MM.1S (cell line): Measurements from ENCODE around the gene CSNK1E.

Experiments used
- DNase-seq: peaks from one replicate; pipeline ENCODE4 v3.0.0-alpha.2; 2015
- H2AFZ ChIP-seq: fragments of 300-600 bp; sonication (generic); 2 replicates; pipeline ENCODE4 v1.6.0; 2016; ENCODE audit warnings: antibody characterized with exemption, low read length
- H3F3A ChIP-seq: fragments of 300-600 bp; sonication (generic); 2 replicates; pipeline ENCODE4 v1.6.1; 2016; ENCODE audit warnings: mild to moderate bottlenecking, antibody characterized with exemption, low read length, moderate library complexity, mixed read lengths; ENCODE audit not compliant: insufficient read depth
- H3K27ac ChIP-seq: fragments of 300-600 bp; sonication (generic); 2 replicates; pipeline ENCODE4 v1.5.1; 2016; ENCODE audit warnings: mild to moderate bottlenecking, low read length
- H3K27me3 ChIP-seq: fragments of 300-600 bp; sonication (generic); replicated peaks from 2 replicates; pipeline ENCODE4 v1.6.0; 2016; ENCODE audit warnings: low read length; ENCODE audit not compliant: insufficient read depth
- H3K36me3 ChIP-seq: fragments of 300-600 bp; sonication (generic); replicated peaks from 2 replicates; pipeline ENCODE4 v1.6.1; 2016; ENCODE audit warnings: mild to moderate bottlenecking, low read length, mixed read lengths; ENCODE audit not compliant: insufficient read depth
- H3K4me1 ChIP-seq: fragments of 300-600 bp; sonication (generic); 2 replicates; pipeline ENCODE4 v1.6.1; 2016; ENCODE audit warnings: low read length, mixed read lengths
- H3K4me2 ChIP-seq: fragments of 300-600 bp; sonication (generic); 2 replicates; pipeline ENCODE4 v1.6.0; 2016; ENCODE audit warnings: low read depth, low read length
- H3K4me3 ChIP-seq: fragments of 300-600 bp; sonication (generic); 2 replicates; pipeline ENCODE4 v1.5.1; 2016; ENCODE audit warnings: low read length, mixed read lengths
- H3K79me2 ChIP-seq: fragments of 300-600 bp; sonication (generic); 2 replicates; pipeline ENCODE4 v1.6.1; 2016; ENCODE audit warnings: mixed run types, low read length, mixed read lengths
- H3K9ac ChIP-seq: fragments of 300-600 bp; sonication (generic); 2 replicates; pipeline ENCODE4 v1.6.1; 2016; ENCODE audit warnings: low read length, mixed read lengths
- H3K9me2 ChIP-seq: fragments of 300-600 bp; sonication (generic); replicated peaks from 2 replicates; pipeline ENCODE4 v1.6.1; 2016; ENCODE audit warnings: mild to moderate bottlenecking, low read length, mixed read lengths; ENCODE audit not compliant: insufficient read depth
- H3K9me3 ChIP-seq: fragments of 300-600 bp; sonication (generic); replicated peaks from 2 replicates; pipeline ENCODE4 v1.6.1; 2016; ENCODE audit warnings: mild to moderate bottlenecking, low read length, mixed read lengths; ENCODE audit not compliant: insufficient read depth
- H4K20me1 ChIP-seq: fragments of 300-600 bp; sonication (generic); 2 replicates; pipeline ENCODE4 v1.6.1; 2016; ENCODE audit warnings: mild to moderate bottlenecking, low read length, moderate library complexity, mixed read lengths; ENCODE audit not compliant: insufficient read depth
- CTCF ChIP-seq: fragments of 300-600 bp; sonication (generic); IDR thresholded peaks from 2 replicates; pipeline ENCODE4 v1.5.1; 2016; ENCODE audit warnings: antibody characterized with exemption, low read length, mixed read lengths
- EZH2 ChIP-seq: fragments of 300-600 bp; sonication (generic); optimal IDR thresholded peaks from 2 replicates; pipeline ENCODE3; 2017; ENCODE audit warnings: low read depth, mild to moderate bottlenecking, antibody characterized with exemption, low read length, mixed read lengths
- EZH2phosphoT487 ChIP-seq: fragments of 300-600 bp; sonication (generic); IDR thresholded peaks from 2 replicates; pipeline ENCODE4 v1.6.1; 2018; ENCODE audit warnings: antibody characterized with exemption, low read length

The CSNK1E gene

GRCh38 chr22:38298312-38299005 lies 18.8 kb downstream of the CSNK1E start:
- H4K20me1 ChIP-seq = peaks cover 33% of the 10 kb centered on the region
- TF ChIP-seq EZH2 (no peak), CTCF (peak; percentile 54), EZH2phosphoT487 (no peak)
- H3K9ac ChIP-seq = no peak overlapping the region
- H3K79me2 ChIP-seq = peaks cover 94% of the 10 kb centered on the region
- no peak overlapping the region for H3K4me3 ChIP-seq
- no peak overlapping the region for H3K27ac ChIP-seq
- no peaks in the 10 kb centered on the region for H3K9me2 ChIP-seq
- peaks cover 55% of the 10 kb centered on the region for H3K36me3 ChIP-seq
- no peak overlapping the region for H3K4me2 ChIP-seq
- H3K4me1 ChIP-seq = no peaks in the 10 kb centered on the region
- H2AFZ ChIP-seq = no peak overlapping the region
- no peaks in the 10 kb centered on the region for H3K27me3 ChIP-seq
- no peak for DNase-seq
- H3K9me3 ChIP-seq = no peaks in the 10 kb centered on the region
- peaks cover 3% of the 10 kb centered on the region; the same call in 1 of the 2 replicates for H3F3A ChIP-seq

- H3K9me3 ChIP-seq = no peaks in the 10 kb centered on the region
- peaks cover 5% of the 10 kb centered on the region; the same call in 1 of the 2 replicates for H3F3A ChIP-seq
- no peak overlapping the region for H3K4me2 ChIP-seq
- H3K79me2 ChIP-seq = peaks cover 77% of the 10 kb centered on the region
- TF ChIP-seq EZH2 = no peak
- H3K4me1 ChIP-seq = no peaks in the 10 kb centered on the region
- no peaks in the 10 kb centered on the region for H3K9me2 ChIP-seq
- H3K4me3 ChIP-seq = no peak overlapping the region
- H4K20me1 ChIP-seq = peaks cover 21% of the 10 kb centered on the region; the same call in 1 of the 2 replicates
- H2AFZ ChIP-seq = no peak overlapping the region
- H3K9ac ChIP-seq = no peak overlapping the region
- no peak overlapping the region for H3K27ac ChIP-seq
- DNase-seq = no peak
- H3K27me3 ChIP-seq = no peaks in the 10 kb centered on the region
- H3K36me3 ChIP-seq = peaks cover 54% of the 10 kb centered on the region
These were observed 20.9 kb downstream of the CSNK1E start for GRCh38 chr22:38296372-38296771.

GRCh38 chr22:38295863-38296262 lies 21.4 kb downstream of the CSNK1E start:
- Histone ChIP-seq H3K79me2 (peaks cover 71% of the 10 kb centered on the region), H3K9ac (no peak overlapping the region), H3K27me3 (no peaks in the 10 kb centered on the region), H3K36me3 (peaks cover 49% of the 10 kb centered on the region), H3K9me3 (no peaks in the 10 kb centered on the region), H3K4me1 (no peaks in the 10 kb centered on the region), H3K4me3 (no peak overlapping the region), H3K4me2 (no peak overlapping the region), H3K9me2 (no peaks in the 10 kb centered on the region), H3K27ac (no peak overlapping the region), H3F3A (peaks cover 5% of the 10 kb centered on the region), H2AFZ (no peak overlapping the region), H4K20me1 (peaks cover 16% of the 10 kb centered on the region; the same call in 1 of the 2 replicates)
- TF ChIP-seq CTCF = no peak
- TF ChIP-seq EZH2 = no peak
- TF ChIP-seq EZH2phosphoT487 = no peak
- DNase-seq = no peak

GRCh38 chr22:38295339-38295738 lies 21.9 kb downstream of the CSNK1E start:
- TF ChIP-seq EZH2phosphoT487 (no peak), CTCF (no peak), EZH2 (no peak)
- DNase-seq = no peak
- Histone ChIP-seq H2AFZ (no peak overlapping the region), H3K4me2 (no peak overlapping the region), H3K9me3 (no peaks in the 10 kb centered on the region), H3F3A (peaks cover 8% of the 10 kb centered on the region), H3K9me2 (no peaks in the 10 kb centered on the region), H3K9ac (no peak overlapping the region), H4K20me1 (peaks cover 11% of the 10 kb centered on the region; the same call in 1 of the 2 replicates), H3K27me3 (no peaks in the 10 kb centered on the region), H3K4me3 (no peak overlapping the region), H3K36me3 (peaks cover 44% of the 10 kb centered on the region), H3K27ac (no peak overlapping the region), H3K4me1 (no peaks in the 10 kb centered on the region), H3K79me2 (peaks cover 66% of the 10 kb centered on the region)
